GM12872 (cell line): ENCODE data around the gene STIMATE.

Experiments
- CTCF ChIP-seq: IDR thresholded peaks from 3 replicates; pipeline ENCODE4 v1.5.1; 2011; ENCODE audit warnings: low read depth, mild to moderate bottlenecking, low read length, moderate library complexity; ENCODE audit not compliant: insufficient read depth

The STIMATE gene

GRCh38 chr3:52839892-52840545 is 57.3 kb downstream of the STIMATE start:
- no peak for TF ChIP-seq CTCF

DNA sequence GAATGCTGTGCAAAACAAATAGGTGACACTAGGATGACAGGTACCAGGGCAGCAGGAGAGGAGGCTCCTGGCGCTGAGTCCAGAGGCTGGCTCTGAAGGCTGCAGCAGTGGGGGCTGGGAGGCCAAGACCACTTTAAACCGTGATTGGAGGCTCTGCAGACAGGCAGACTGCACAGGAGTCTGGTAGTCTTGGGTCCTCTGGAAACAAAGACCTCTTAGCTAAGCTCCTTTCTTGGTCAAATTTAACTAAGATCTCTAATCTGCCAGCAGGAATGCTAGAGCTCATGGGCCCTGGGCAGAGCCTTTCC is 58.1 kb downstream of the STIMATE start:
- TF ChIP-seq CTCF: no peak

DNA sequence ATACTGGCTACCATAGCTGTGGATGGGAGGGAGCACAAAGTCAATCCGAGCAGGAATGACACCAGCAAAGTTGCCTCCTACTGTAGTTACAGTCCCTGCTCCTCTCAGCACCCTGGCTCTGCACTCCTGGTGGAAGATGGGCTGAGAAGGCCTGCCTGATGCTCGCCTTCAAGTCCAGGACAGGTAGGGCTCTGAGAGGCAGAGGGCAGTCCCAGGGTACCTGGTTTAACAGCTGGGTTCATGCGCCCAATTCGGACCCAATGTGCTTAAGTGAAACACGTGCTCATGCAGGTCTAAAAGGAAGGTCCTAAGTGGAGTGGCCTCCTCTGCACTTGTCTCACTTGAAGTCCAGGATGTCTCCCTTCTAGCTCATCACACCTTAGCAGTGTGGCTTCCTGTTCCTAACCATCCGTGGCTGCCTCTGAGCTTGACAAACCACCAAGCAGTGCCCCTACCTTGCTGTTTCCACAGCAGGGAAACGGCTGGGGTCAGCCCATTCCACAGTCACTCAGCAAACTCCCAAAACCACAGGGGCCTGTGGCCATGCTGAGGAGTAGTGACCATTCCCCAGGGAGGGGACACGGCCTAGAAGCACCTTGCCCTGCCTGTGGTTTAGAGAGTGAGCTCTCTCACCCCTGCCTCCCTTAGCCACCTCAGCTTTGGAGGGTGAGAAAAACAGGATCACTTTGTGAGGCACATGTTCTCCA is 58.6 kb downstream of the STIMATE start:
- TF ChIP-seq CTCF: no peak

GRCh38 chr3:52836986-52837385 is 60.4 kb downstream of the STIMATE start:
- TF ChIP-seq CTCF: no peak

- TF ChIP-seq CTCF: no peak
These were observed 60.9 kb downstream of the STIMATE start for GRCh38 chr3:52836471-52836845.

GRCh38 chr3:52835766-52836470 is 61.4 kb downstream of the STIMATE start:
- no peak for TF ChIP-seq CTCF

DNA sequence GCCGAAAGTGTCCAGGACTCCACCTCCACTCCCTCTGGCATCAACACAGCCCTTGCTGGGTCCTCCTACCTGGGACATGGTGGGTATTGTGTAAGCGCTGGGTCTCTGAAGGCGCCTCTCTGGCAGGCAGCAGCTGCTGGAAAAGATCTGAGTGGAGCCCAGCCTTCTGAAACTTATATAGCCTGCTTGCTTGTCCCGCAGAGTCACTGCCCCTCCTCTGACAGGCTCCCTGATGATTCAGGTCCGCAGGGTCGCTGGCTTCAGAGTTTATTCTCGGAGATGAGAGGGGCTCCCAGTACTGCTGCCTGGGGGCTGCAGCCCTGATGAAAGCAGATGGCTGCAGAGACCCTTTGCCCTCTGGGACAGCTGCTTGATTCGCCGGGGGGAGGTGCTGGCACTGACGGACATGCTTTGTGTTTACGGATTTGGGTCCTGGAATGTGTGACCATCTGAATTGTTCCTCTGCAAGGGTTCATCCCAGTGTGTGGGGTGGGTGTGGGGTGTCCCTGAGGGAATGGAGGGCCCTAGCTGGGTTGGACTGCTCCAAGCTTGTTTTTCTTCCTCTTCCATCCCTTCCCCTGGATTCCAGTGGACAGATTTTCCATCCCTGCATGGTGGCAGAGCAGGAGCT is 62.4 kb downstream of the STIMATE start, which contains the start of gene MUSTN1:
MUSTN1 (minus strand) TSS at position 149 of the 631 bp plus-strand sequence; CDS start at position 78, 71 bp downstream.
- no peak for TF ChIP-seq CTCF
